GM10248 (cell line): Measurements from ENCODE around the gene ZBTB17.

Experiments used
- CTCF ChIA-PET: fragments of 300-600 bp; sonication (Branson Sonifier 250); formaldehyde crosslinking; extraction: SDS; loops from one replicate; lab custom pipeline; 2021; ENCODE audit warnings: antibody characterized with exemption; lab: Yijun Ruan, JAX
- POLR2A ChIA-PET: fragments of 350-650 bp; sonication (Branson Sonifier 250); formaldehyde crosslinking; extraction: SDS; loops from one replicate; lab custom pipeline; 2020; ENCODE audit warnings: antibody characterized with exemption; lab: Yijun Ruan, JAX
- DNase-seq: peaks from one replicate; pipeline ENCODE4 v3.0.0; 2012; ENCODE audit errors: extremely low spot score
- CTCF ChIP-seq: IDR thresholded peaks from 2 replicates; pipeline ENCODE4 v1.5.1; 2012; ENCODE audit warnings: mild to moderate bottlenecking, low read depth; ENCODE audit errors: extremely low read depth, missing control alignments, control extremely low read depth

ZBTB17 gene

GRCh38 chr1:15946571-15947381 is 29.1 kb downstream of the ZBTB17 start:
- no peak for TF ChIP-seq CTCF
- CTCF ChIA-PET: no interaction called here
- peak; percentile 19 for DNase-seq
- POLR2A ChIA-PET: no interaction called here

- CTCF ChIA-PET: no interaction called here
- POLR2A ChIA-PET: no interaction called here
- no peak for TF ChIP-seq CTCF
- peak; percentile 13 for DNase-seq
Observed at GRCh38 chr1:15945832-15946448, 30.0 kb downstream of the ZBTB17 start.

- peak; percentile 15 for DNase-seq
- ChIA-PET POLR2A (no interaction called here), CTCF (no interaction called here)
- TF ChIP-seq CTCF: no peak
Observed at GRCh38 chr1:15945011-15945831, 30.7 kb downstream of the ZBTB17 start.

- TF ChIP-seq CTCF: no peak
- DNase-seq: no peak
- ChIA-PET CTCF (interaction anchor here (1.0 to 1.9 kb wide), 2 partner anchors 50 to 130 kb away, joined by 4 to 8 read pairs; no protein-coding TSS in a partner anchor), POLR2A (no interaction called here)
Observed at GRCh38 chr1:15944308-15945010, 31.4 kb downstream of the ZBTB17 start.

GRCh38 chr1:15943992-15944307 is 32.0 kb downstream of the ZBTB17 start:
- ChIA-PET POLR2A (no interaction called here), CTCF (interaction anchor here (1.0 to 1.9 kb wide), 2 partner anchors 51 to 129 kb away, joined by 4 to 8 read pairs; no protein-coding TSS in a partner anchor)
- TF ChIP-seq CTCF: no peak
- no peak for DNase-seq
